HepG2 (cell line): ENCODE results near the gene PIM3. TPM values are rescaled to one million over a fixed set of nuclear protein-coding genes. Genes with fewer than 3 reads are reported as not detected.

Experiments used
- FOSL1 ChIP-seq: sonication (generic); formaldehyde crosslinking; IDR thresholded peaks from 2 replicates; pipeline ENCODE4 v1.9.0; 2021; ENCODE audit warnings: missing genetic modification reagents, borderline replicate concordance
- HNF4G ChIP-seq, 2 experiments: sonication (generic) in 1 of 2; formaldehyde crosslinking in 1 of 2; IDR thresholded peaks; 2 replicates each; pipeline versions ENCODE4 v1.4.0 to v1.6.1; 2011 to 2020; ENCODE audit warnings: borderline replicate concordance in 2 of 2, low read depth in 2 of 2, mild to moderate bottlenecking in 2 of 2, low read length in 1 of 2, missing genetic modification reagents in 1 of 2, moderate library complexity in 1 of 2
- KDM5B ChIP-seq: sonication (generic); formaldehyde crosslinking; IDR thresholded peaks from 2 replicates; pipeline ENCODE4 v1.4.0; 2020; ENCODE audit warnings: missing genetic modification reagents, mild to moderate bottlenecking, borderline replicate concordance
- NCOA5 ChIP-seq: sonication (generic); formaldehyde crosslinking; IDR thresholded peaks from 2 replicates; pipeline ENCODE4 v1.4.0; 2020; ENCODE audit warnings: missing genetic modification reagents
- PCBP1 ChIP-seq: fragments of 200-400 bp; formaldehyde crosslinking; IDR thresholded peaks from 2 replicates; pipeline ENCODE4 v1.6.1; 2017; ENCODE audit warnings: mild to moderate bottlenecking, low read depth, low read length, borderline replicate concordance
- RAD21 ChIP-seq: fragments of 450-650 bp; formaldehyde crosslinking; IDR thresholded peaks from 2 replicates; pipeline ENCODE4 v1.5.0; 2020; ENCODE audit warnings: mild to moderate bottlenecking
- SMAD1 ChIP-seq: sonication (generic); formaldehyde crosslinking; IDR thresholded peaks from 2 replicates; pipeline ENCODE4 v1.4.0; 2020; ENCODE audit warnings: missing genetic modification reagents, low read depth, mild to moderate bottlenecking, borderline replicate concordance
- ZFP36 ChIP-seq: fragments of 150-350 bp; IDR thresholded peaks from 2 replicates; pipeline ENCODE4 v1.6.1; 2018; ENCODE audit warnings: borderline replicate concordance, low read length, low read depth; ENCODE audit not compliant: partially characterized antibody
- ZIK1 ChIP-seq: sonication (generic); formaldehyde crosslinking; IDR thresholded peaks from 2 replicates; pipeline ENCODE4 v1.5.0; 2020; ENCODE audit warnings: mild to moderate bottlenecking, low read depth, missing genetic modification reagents, borderline replicate concordance
- ZNF264 ChIP-seq: sonication (generic); formaldehyde crosslinking; IDR thresholded peaks from 2 replicates; pipeline ENCODE4 v1.4.0; 2020; ENCODE audit warnings: missing genetic modification reagents
- ZNF33B ChIP-seq: sonication (generic); formaldehyde crosslinking; IDR thresholded peaks from 2 replicates; pipeline ENCODE4 v1.5.1; 2020; ENCODE audit warnings: mild to moderate bottlenecking, missing genetic modification reagents
- ZNF569 ChIP-seq: sonication (generic); formaldehyde crosslinking; IDR thresholded peaks from 2 replicates; pipeline ENCODE4 v1.5.0; 2020; ENCODE audit warnings: mild to moderate bottlenecking, missing genetic modification reagents, moderate library complexity, borderline replicate concordance
- ZNF768 ChIP-seq: sonication (generic); formaldehyde crosslinking; IDR thresholded peaks from 2 replicates; pipeline ENCODE4 v1.4.0; 2020; ENCODE audit warnings: missing genetic modification reagents
- ZSCAN12 ChIP-seq: sonication (generic); formaldehyde crosslinking; IDR thresholded peaks from 2 replicates; pipeline ENCODE4 v1.9.0; 2021; ENCODE audit warnings: mild to moderate bottlenecking, missing genetic modification reagents
- polyA plus RNA-seq, 8 experiments: library from polyadenylated mRNA; depleted of rRNA in 3 of 8; stranded (reverse) in 7 of 8; unstranded in 1 of 8; fragments of >200 nt; fragmentation: Illumina TruSeq in 4 of 8; extraction: Trizol in 4 of 8; gene quantifications; 2 replicates each; pipeline versions ENCODE4 v1.2.1 to v1.2.3, GENCODE V29; 2011 to 2016; ENCODE audit warnings: low read depth in 4 of 8, missing spikeins in 1 of 8, mixed read lengths in 1 of 8; ENCODE audit not compliant: insufficient read depth in 1 of 8
- total RNA-seq, 5 experiments: library from RNA; depleted of rRNA; stranded (reverse); fragments of >200 nt; fragmentation: Illumina TruSeq; extraction: Trizol; gene quantifications; 2 replicates each; pipeline ENCODE4 v1.2.3, GENCODE V29; 2016; ENCODE audit warnings: low read depth in 1 of 5
- TF ChIP-seq, protein P1 (sequence below): sonication (generic); formaldehyde crosslinking; IDR thresholded peaks from 2 replicates; pipeline ENCODE4 v1.5.0; 2020; ENCODE audit warnings: mild to moderate bottlenecking, missing genetic modification reagents, borderline replicate concordance
- TF ChIP-seq, protein P2 (sequence below): sonication (generic); formaldehyde crosslinking; IDR thresholded peaks from 2 replicates; pipeline ENCODE4 v1.4.0; 2020; ENCODE audit warnings: missing genetic modification reagents, borderline replicate concordance
- TF ChIP-seq, protein P3 (sequence below): sonication (generic); formaldehyde crosslinking; IDR thresholded peaks from 2 replicates; pipeline ENCODE4 v1.4.0; 2020; ENCODE audit warnings: mild to moderate bottlenecking, missing genetic modification reagents, borderline replicate concordance

The PIM3 gene
- total and polyA plus RNA-seq, 2 of the 13 experiments (the other 11 are each of a cell fraction or from before 2014, with no cell fraction given) = 21.6 to 31.2 TPM

DNA sequence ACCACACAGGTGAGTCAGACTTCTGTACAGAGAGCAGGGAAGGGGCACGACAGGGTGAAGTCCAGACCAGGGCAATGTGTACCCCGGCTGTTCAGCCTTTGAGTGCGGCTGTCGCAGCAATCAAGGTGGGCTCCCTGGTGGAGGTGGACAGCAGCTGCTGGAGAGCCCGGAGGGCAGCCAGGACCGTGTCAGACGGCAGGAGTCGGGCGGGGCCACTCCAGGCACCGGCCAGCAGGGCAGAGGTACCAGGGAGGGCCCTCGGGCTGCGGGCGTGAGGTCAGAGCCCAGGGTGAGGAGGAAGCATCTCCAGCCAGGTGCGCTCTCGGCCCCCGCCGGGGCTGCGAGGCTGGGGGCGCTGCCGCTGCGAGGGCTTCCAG lies 802 bp upstream of the PIM3 start (continued):
- 0 out of 2 replicates have a peak, but pooled peaks have one; percentile 14 for TF ChIP-seq PCBP1
- no peak for TF ChIP-seq SMAD1 (CRISPR knock-in tag)
- TF ChIP-seq KDM5B = no peak
- TF ChIP-seq ZNF768 (CRISPR knock-in tag) = peak; percentile 65; the same call in 1 of the 2 replicates
- TF ChIP-seq, protein P1, sequence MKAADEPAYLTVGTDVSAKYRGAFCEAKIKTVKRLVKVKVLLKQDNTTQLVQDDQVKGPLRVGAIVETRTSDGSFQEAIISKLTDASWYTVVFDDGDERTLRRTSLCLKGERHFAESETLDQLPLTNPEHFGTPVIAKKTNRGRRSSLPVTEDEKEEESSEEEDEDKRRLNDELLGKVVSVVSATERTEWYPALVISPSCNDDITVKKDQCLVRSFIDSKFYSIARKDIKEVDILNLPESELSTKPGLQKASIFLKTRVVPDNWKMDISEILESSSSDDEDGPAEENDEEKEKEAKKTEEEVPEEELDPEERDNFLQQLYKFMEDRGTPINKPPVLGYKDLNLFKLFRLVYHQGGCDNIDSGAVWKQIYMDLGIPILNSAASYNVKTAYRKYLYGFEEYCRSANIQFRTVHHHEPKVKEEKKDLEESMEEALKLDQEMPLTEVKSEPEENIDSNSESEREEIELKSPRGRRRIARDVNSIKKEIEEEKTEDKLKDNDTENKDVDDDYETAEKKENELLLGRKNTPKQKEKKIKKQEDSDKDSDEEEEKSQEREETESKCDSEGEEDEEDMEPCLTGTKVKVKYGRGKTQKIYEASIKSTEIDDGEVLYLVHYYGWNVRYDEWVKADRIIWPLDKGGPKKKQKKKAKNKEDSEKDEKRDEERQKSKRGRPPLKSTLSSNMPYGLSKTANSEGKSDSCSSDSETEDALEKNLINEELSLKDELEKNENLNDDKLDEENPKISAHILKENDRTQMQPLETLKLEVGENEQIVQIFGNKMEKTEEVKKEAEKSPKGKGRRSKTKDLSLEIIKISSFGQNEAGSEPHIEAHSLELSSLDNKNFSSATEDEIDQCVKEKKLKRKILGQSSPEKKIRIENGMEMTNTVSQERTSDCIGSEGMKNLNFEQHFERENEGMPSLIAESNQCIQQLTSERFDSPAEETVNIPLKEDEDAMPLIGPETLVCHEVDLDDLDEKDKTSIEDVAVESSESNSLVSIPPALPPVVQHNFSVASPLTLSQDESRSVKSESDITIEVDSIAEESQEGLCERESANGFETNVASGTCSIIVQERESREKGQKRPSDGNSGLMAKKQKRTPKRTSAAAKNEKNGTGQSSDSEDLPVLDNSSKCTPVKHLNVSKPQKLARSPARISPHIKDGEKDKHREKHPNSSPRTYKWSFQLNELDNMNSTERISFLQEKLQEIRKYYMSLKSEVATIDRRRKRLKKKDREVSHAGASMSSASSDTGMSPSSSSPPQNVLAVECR (CRISPR knock-in tag) = no peak
- TF ChIP-seq, protein P2, sequence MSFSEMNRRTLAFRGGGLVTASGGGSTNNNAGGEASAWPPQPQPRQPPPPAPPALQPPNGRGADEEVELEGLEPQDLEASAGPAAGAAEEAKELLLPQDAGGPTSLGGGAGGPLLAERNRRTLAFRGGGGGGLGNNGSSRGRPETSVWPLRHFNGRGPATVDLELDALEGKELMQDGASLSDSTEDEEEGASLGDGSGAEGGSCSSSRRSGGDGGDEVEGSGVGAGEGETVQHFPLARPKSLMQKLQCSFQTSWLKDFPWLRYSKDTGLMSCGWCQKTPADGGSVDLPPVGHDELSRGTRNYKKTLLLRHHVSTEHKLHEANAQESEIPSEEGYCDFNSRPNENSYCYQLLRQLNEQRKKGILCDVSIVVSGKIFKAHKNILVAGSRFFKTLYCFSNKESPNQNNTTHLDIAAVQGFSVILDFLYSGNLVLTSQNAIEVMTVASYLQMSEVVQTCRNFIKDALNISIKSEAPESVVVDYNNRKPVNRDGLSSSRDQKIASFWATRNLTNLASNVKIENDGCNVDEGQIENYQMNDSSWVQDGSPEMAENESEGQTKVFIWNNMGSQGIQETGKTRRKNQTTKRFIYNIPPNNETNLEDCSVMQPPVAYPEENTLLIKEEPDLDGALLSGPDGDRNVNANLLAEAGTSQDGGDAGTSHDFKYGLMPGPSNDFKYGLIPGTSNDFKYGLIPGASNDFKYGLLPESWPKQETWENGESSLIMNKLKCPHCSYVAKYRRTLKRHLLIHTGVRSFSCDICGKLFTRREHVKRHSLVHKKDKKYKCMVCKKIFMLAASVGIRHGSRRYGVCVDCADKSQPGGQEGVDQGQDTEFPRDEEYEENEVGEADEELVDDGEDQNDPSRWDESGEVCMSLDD (CRISPR knock-in tag) = peak; percentile 77
- no peak for TF ChIP-seq ZNF569 (CRISPR knock-in tag)
- TF ChIP-seq NCOA5 (CRISPR knock-in tag) = 0 out of 2 replicates have a peak, but pooled peaks have one; percentile 46
- no peak for TF ChIP-seq ZIK1 (CRISPR knock-in tag)
- peak; percentile 100 for TF ChIP-seq ZFP36
- peak; percentile 58 for TF ChIP-seq RAD21 (CRISPR knock-in tag)
- TF ChIP-seq, protein P3, sequence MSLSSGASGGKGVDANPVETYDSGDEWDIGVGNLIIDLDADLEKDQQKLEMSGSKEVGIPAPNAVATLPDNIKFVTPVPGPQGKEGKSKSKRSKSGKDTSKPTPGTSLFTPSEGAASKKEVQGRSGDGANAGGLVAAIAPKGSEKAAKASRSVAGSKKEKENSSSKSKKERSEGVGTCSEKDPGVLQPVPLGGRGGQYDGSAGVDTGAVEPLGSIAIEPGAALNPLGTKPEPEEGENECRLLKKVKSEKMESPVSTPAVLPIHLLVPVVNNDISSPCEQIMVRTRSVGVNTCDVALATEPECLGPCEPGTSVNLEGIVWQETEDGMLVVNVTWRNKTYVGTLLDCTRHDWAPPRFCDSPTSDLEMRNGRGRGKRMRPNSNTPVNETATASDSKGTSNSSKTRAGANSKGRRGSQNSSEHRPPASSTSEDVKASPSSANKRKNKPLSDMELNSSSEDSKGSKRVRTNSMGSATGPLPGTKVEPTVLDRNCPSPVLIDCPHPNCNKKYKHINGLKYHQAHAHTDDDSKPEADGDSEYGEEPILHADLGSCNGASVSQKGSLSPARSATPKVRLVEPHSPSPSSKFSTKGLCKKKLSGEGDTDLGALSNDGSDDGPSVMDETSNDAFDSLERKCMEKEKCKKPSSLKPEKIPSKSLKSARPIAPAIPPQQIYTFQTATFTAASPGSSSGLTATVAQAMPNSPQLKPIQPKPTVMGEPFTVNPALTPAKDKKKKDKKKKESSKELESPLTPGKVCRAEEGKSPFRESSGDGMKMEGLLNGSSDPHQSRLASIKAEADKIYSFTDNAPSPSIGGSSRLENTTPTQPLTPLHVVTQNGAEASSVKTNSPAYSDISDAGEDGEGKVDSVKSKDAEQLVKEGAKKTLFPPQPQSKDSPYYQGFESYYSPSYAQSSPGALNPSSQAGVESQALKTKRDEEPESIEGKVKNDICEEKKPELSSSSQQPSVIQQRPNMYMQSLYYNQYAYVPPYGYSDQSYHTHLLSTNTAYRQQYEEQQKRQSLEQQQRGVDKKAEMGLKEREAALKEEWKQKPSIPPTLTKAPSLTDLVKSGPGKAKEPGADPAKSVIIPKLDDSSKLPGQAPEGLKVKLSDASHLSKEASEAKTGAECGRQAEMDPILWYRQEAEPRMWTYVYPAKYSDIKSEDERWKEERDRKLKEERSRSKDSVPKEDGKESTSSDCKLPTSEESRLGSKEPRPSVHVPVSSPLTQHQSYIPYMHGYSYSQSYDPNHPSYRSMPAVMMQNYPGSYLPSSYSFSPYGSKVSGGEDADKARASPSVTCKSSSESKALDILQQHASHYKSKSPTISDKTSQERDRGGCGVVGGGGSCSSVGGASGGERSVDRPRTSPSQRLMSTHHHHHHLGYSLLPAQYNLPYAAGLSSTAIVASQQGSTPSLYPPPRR (CRISPR knock-in tag) = no peak
- TF ChIP-seq ZNF33B = no peak
- TF ChIP-seq ZSCAN12 (CRISPR knock-in tag) = 0 out of 2 replicates have a peak, but pooled peaks have one; percentile 58
- TF ChIP-seq ZNF264 = 0 out of 2 replicates have a peak, but pooled peaks have one; percentile 14
- TF ChIP-seq FOSL1 (CRISPR knock-in tag) = peak; percentile 34; the same call in 1 of the 2 replicates
- peak; percentile 21; the same call in 1 of the 2 replicates for TF ChIP-seq HNF4G (IDR thresholded peaks at IDR 0.05; ENCODE audit: borderline replicate concordance, low read depth, low read length)
- no peak; the same call in 1 of the 2 replicates for TF ChIP-seq HNF4G (CRISPR knock-in tag; IDR thresholded peaks at IDR 0.05; ENCODE audit: borderline replicate concordance, low read depth)
